ENCODE results near the gene SYPL2. TPM values are rescaled to one million over a fixed set of nuclear protein-coding genes. Genes with fewer than 3 reads are reported as not detected.
"Not testable (repeated sequence)": the region's sequence is repeated elsewhere in the genome, so short reads cannot be mapped to it uniquely, and the experiment has no call there.

SYPL2 gene
- total and polyA plus RNA-seq, 4 donors, result 0.31 to 1.4 (median 1.0) TPM

GRCh38 chr1:109443476-109443875 lies 22.9 kb upstream of the SYPL2 start:
- DNase-seq (no peak), ATAC-seq (ENCODE audit: insufficient read depth, low FRiP score) (no peak)
- TF ChIP-seq CTCF (IDR thresholded peaks at IDR 0.05; ENCODE audit: control extremely low read depth, extremely low read depth), result no peak
- H3K36me3 ChIP-seq (ENCODE audit: control insufficient read depth in 4 of 4, insufficient read depth in 4 of 4, low read length in 4 of 4), result no peaks in the 10 kb centered on the region
- no peak overlapping the region for H3K27ac ChIP-seq (ENCODE audit: low read depth in 1 of 2, low read length in 1 of 2)
- no peaks in the 10 kb centered on the region for H3K9me3 ChIP-seq (ENCODE audit: control insufficient read depth in 4 of 4, insufficient read depth in 3 of 4, low read length in 3 of 4)
- H3K27me3 ChIP-seq (ENCODE audit: control insufficient read depth in 3 of 3, insufficient read depth in 3 of 3, low read length in 2 of 3), result peaks cover 0 to 33% (median 15%) of the 10 kb centered on the region in 3 donors
- no peak overlapping the region for H3K4me3 ChIP-seq
- H3K4me1 ChIP-seq (ENCODE audit: control insufficient read depth in 5 of 5, insufficient read depth in 5 of 5, low read length in 5 of 5), result no peaks in the 10 kb centered on the region
- 67% methylated on average over 2 of the region's 2 CpGs for WGBS, 2 donors
- H3K9ac ChIP-seq (ENCODE audit: insufficient read depth in 1 of 2, low read length in 2 of 2), result no peak overlapping the region

- H3K36me3 ChIP-seq (ENCODE audit: control insufficient read depth in 4 of 4, insufficient read depth in 4 of 4, low read length in 4 of 4), result no peaks in the 10 kb centered on the region
- no peak for TF ChIP-seq CTCF (IDR thresholded peaks at IDR 0.05; ENCODE audit: control extremely low read depth, extremely low read depth)
- 94% methylated on average over 1 of the region's 1 CpG for WGBS, 2 donors
Measured at GRCh38 chr1:109444346-109444745, 22.0 kb upstream of the SYPL2 start.

GRCh38 chr1:109445949-109446695 lies 20.2 kb upstream of the SYPL2 start:
- H3K9me3 ChIP-seq (ENCODE audit: control insufficient read depth in 4 of 4, insufficient read depth in 3 of 4, low read length in 3 of 4); ATAC-seq (ENCODE audit: insufficient read depth, low FRiP score); H3K9ac ChIP-seq (ENCODE audit: insufficient read depth in 1 of 2, low read length in 2 of 2); DNase-seq; H3K4me1 ChIP-seq (ENCODE audit: control insufficient read depth in 5 of 5, insufficient read depth in 5 of 5, low read length in 5 of 5); H3K27ac ChIP-seq (ENCODE audit: low read depth in 1 of 2, low read length in 1 of 2); H3K36me3 ChIP-seq (ENCODE audit: control insufficient read depth in 4 of 4, insufficient read depth in 4 of 4, low read length in 4 of 4); H3K4me3 ChIP-seq: not testable (repeated sequence)
- H3K27me3 ChIP-seq (ENCODE audit: control insufficient read depth in 3 of 3, insufficient read depth in 3 of 3, low read length in 2 of 3), result peaks cover 0 to 33% (median 15%) of the 10 kb centered on the region in 3 donors
- WGBS, 2 donors, result 73 to 81% methylated on average over 11 of the region's 11 CpGs

More at GRCh38 chr1:109444346-109444745, 22.0 kb upstream of the SYPL2 start:
- Histone ChIP-seq H3K4me1 (ENCODE audit: control insufficient read depth in 5 of 5, insufficient read depth in 5 of 5, low read length in 5 of 5) (no peaks in the 10 kb centered on the region), H3K4me3 (no peak overlapping the region), H3K9me3 (ENCODE audit: control insufficient read depth in 4 of 4, insufficient read depth in 3 of 4, low read length in 3 of 4) (no peaks in the 10 kb centered on the region), H3K9ac (ENCODE audit: insufficient read depth in 1 of 2, low read length in 2 of 2) (no peak overlapping the region), H3K27me3 (ENCODE audit: control insufficient read depth in 3 of 3, insufficient read depth in 3 of 3, low read length in 2 of 3) (peaks cover 0 to 33% (median 15%) of the 10 kb centered on the region in 3 donors), H3K27ac (ENCODE audit: low read depth in 1 of 2, low read length in 1 of 2) (no peak overlapping the region)
- DNase-seq (no peak), ATAC-seq (ENCODE audit: insufficient read depth, low FRiP score) (no peak)

- TF ChIP-seq CTCF (IDR thresholded peaks at IDR 0.05; ENCODE audit: control extremely low read depth, extremely low read depth), result no peak
- H3K27ac ChIP-seq (ENCODE audit: low read depth in 1 of 2, low read length in 1 of 2), result no peak overlapping the region
- H3K9me3 ChIP-seq (ENCODE audit: control insufficient read depth in 4 of 4, insufficient read depth in 3 of 4, low read length in 3 of 4), result no peaks in the 10 kb centered on the region
- H3K4me3 ChIP-seq, result no peak overlapping the region
- ATAC-seq (ENCODE audit: insufficient read depth, low FRiP score) (no peak), DNase-seq (no peak)
- H3K27me3 ChIP-seq (ENCODE audit: control insufficient read depth in 3 of 3, insufficient read depth in 3 of 3, low read length in 2 of 3), result peaks cover 0 to 27% (median 11%) of the 10 kb centered on the region in 3 donors
- 55 to 59% methylated on average over 4 of the region's 4 CpGs for WGBS, 2 donors
- no peaks in the 10 kb centered on the region for H3K4me1 ChIP-seq (ENCODE audit: control insufficient read depth in 5 of 5, insufficient read depth in 5 of 5, low read length in 5 of 5)
- no peak overlapping the region for H3K9ac ChIP-seq (ENCODE audit: insufficient read depth in 1 of 2, low read length in 2 of 2)
- H3K36me3 ChIP-seq (ENCODE audit: control insufficient read depth in 4 of 4, insufficient read depth in 4 of 4, low read length in 4 of 4), result no peaks in the 10 kb centered on the region
Measured at GRCh38 chr1:109447524-109447923, 18.8 kb upstream of the SYPL2 start.
